Stimulated activated naive CD8-positive, alpha-beta T cell treated with anti-CD3 and anti-CD28 coated beads, Interleukin-15, Interleukin-2, amounts not matched to agents 100 ng/mL and 50 ng/mL, for 24 hours (primary cell): ENCODE results near the gene KAT2B.

Experiments
- H3K27ac Mint-ChIP-seq: one replicate; pipeline ENCODE4 v1.8.0; 2021; ENCODE audit warnings: mild to moderate bottlenecking, mixed read lengths
- H3K27me3 Mint-ChIP-seq: one replicate; pipeline ENCODE4 v1.8.0; 2021; ENCODE audit warnings: mixed read lengths
- H3K36me3 Mint-ChIP-seq: one replicate; pipeline ENCODE4 v1.8.0; 2021; ENCODE audit warnings: low read depth, mixed read lengths
- H3K4me1 Mint-ChIP-seq: one replicate; pipeline ENCODE4 v1.8.0; 2021; ENCODE audit warnings: low read depth, mixed read lengths
- H3K4me3 Mint-ChIP-seq: one replicate; pipeline ENCODE4 v1.8.0; 2021; ENCODE audit warnings: mild to moderate bottlenecking, mixed read lengths
- H3K9me3 Mint-ChIP-seq: one replicate; pipeline ENCODE4 v1.8.0; 2021; ENCODE audit warnings: mixed read lengths

KAT2B gene

GRCh38 chr3:20154078-20154477 lies 113.8 kb downstream of the KAT2B start:
- Mint-ChIP-seq H3K36me3 (peaks cover 45% of the 10 kb centered on the region), H3K4me3 (no peak overlapping the region), H3K27ac (no peak overlapping the region)

DNA sequence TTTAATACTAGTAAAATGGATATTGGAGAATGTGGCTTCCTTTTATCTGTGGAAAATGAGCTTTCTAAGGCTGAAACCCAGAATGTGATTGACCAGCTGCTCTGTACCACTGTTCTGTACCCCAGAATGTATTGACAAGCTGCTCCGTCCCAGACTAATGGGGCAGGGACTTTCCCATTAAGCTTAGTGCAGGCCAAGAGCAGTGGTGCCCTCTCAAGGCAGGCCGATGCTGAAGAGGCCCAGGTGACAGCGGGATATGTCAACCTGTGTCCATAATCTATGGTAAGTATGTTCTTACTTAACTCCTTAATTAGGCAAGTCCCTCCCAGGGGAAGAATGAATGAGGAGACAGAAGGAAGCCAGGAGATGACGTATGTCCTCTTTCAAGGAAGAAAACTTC lies 114.7 kb downstream of the KAT2B start:
- H3K36me3 Mint-ChIP-seq: peaks cover 46% of the 10 kb centered on the region
- H3K27ac Mint-ChIP-seq: no peak overlapping the region
- peaks cover 3% of the 10 kb centered on the region for H3K4me1 Mint-ChIP-seq
- no peak overlapping the region for H3K4me3 Mint-ChIP-seq
- H3K27me3 Mint-ChIP-seq: no peaks in the 10 kb centered on the region
- H3K9me3 Mint-ChIP-seq: no peaks in the 10 kb centered on the region

More at GRCh38 chr3:20154078-20154477, 113.8 kb downstream of the KAT2B start:
- Mint-ChIP-seq H3K27me3 (no peaks in the 10 kb centered on the region), H3K4me1 (no peaks in the 10 kb centered on the region), H3K9me3 (no peaks in the 10 kb centered on the region)

DNA sequence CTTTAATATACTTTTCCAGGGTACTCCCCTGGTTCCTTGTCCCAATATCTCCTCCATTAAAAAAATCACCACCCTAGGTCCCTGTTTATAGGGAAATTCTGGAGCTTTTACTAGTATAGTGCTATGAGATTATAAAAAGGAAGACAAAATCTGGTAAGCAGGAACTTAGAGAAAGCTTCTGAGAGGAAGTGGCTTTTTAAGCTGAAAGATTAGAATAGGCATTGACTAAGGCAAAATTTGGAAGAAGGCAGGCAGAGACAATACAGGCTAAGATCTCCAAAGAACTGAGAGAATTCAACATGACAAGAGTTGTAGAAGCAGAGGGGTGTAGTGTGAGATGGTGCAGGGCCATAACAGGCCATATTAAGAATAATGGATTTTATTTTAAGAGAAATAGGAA lies 120.0 kb downstream of the KAT2B start:
- Mint-ChIP-seq H3K4me3 (no peak overlapping the region), H3K36me3 (peaks cover 32% of the 10 kb centered on the region), H3K27me3 (no peaks in the 10 kb centered on the region), H3K9me3 (no peaks in the 10 kb centered on the region), H3K4me1 (peaks cover 20% of the 10 kb centered on the region), H3K27ac (no peak overlapping the region)

GRCh38 chr3:20161714-20162113 lies 121.5 kb downstream of the KAT2B start:
- peaks cover 40% of the 10 kb centered on the region for H3K36me3 Mint-ChIP-seq

GRCh38 chr3:20173844-20174410 lies 133.7 kb downstream of the KAT2B start:
- Mint-ChIP-seq H3K4me1 (no peaks in the 10 kb centered on the region), H3K36me3 (peaks cover 71% of the 10 kb centered on the region), H3K27me3 (no peaks in the 10 kb centered on the region)

More at GRCh38 chr3:20161714-20162113, 121.5 kb downstream of the KAT2B start:
- peaks cover 20% of the 10 kb centered on the region for H3K4me1 Mint-ChIP-seq
- no peak overlapping the region for H3K4me3 Mint-ChIP-seq
- H3K27me3 Mint-ChIP-seq: no peaks in the 10 kb centered on the region
- H3K27ac Mint-ChIP-seq: no peak overlapping the region
- no peaks in the 10 kb centered on the region for H3K9me3 Mint-ChIP-seq

DNA sequence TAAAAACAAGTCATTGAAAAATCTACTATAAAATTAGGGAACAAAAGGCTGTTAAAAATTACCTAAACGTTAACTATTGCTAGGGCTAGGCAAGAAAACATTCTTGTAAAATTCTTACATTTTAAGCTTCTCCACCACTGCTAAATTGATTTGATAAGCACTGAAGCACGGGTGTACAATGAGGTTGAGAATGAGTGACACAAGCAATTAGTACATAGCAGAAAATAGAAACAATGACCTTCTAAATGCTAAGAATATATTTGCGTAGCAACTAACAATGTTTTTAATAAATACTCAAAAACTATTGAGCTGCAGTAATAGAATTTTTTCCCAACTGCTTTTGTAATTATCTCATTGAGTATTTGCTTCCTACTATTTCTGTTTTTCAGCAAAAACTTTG lies 141.0 kb downstream of the KAT2B start:
- Mint-ChIP-seq H3K27ac (no peak overlapping the region), H3K4me1 (no peaks in the 10 kb centered on the region), H3K27me3 (no peaks in the 10 kb centered on the region), H3K36me3 (peaks cover 61% of the 10 kb centered on the region), H3K4me3 (no peak overlapping the region), H3K9me3 (no peaks in the 10 kb centered on the region)

More at GRCh38 chr3:20173844-20174410, 133.7 kb downstream of the KAT2B start:
- Mint-ChIP-seq H3K27ac (peak overlapping the region; percentile 12), H3K9me3 (no peaks in the 10 kb centered on the region), H3K4me3 (no peak overlapping the region)

DNA sequence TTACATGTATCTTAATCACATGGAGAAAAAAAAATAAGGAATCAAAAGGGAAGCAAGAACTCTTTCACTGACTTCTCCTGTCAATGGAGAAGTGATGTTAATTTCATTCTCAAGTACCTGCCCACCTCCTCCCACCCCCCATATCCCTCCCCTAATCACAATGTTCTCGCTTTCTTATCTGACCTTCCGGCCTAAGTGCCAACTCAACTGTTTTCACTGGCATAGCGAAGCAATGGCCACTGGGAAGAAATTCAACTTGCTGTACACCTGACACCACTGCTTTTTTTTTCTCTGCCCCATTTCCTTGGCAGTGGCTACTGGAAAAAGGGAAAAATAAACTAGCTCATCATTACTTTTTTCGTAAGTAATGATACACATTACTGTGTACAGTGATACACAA lies 142.0 kb downstream of the KAT2B start:
- Mint-ChIP-seq H3K36me3 (peaks cover 53% of the 10 kb centered on the region), H3K27ac (no peak overlapping the region), H3K27me3 (no peaks in the 10 kb centered on the region), H3K4me1 (no peaks in the 10 kb centered on the region), H3K9me3 (no peaks in the 10 kb centered on the region), H3K4me3 (no peak overlapping the region)

- H3K27ac Mint-ChIP-seq: no peak overlapping the region
- no peaks in the 10 kb centered on the region for H3K9me3 Mint-ChIP-seq
- H3K36me3 Mint-ChIP-seq: peaks cover 28% of the 10 kb centered on the region
- no peak overlapping the region for H3K4me3 Mint-ChIP-seq
- no peaks in the 10 kb centered on the region for H3K27me3 Mint-ChIP-seq
- no peaks in the 10 kb centered on the region for H3K4me1 Mint-ChIP-seq
These were observed 145.1 kb downstream of the KAT2B start for GRCh38 chr3:20185331-20185678.

DNA sequence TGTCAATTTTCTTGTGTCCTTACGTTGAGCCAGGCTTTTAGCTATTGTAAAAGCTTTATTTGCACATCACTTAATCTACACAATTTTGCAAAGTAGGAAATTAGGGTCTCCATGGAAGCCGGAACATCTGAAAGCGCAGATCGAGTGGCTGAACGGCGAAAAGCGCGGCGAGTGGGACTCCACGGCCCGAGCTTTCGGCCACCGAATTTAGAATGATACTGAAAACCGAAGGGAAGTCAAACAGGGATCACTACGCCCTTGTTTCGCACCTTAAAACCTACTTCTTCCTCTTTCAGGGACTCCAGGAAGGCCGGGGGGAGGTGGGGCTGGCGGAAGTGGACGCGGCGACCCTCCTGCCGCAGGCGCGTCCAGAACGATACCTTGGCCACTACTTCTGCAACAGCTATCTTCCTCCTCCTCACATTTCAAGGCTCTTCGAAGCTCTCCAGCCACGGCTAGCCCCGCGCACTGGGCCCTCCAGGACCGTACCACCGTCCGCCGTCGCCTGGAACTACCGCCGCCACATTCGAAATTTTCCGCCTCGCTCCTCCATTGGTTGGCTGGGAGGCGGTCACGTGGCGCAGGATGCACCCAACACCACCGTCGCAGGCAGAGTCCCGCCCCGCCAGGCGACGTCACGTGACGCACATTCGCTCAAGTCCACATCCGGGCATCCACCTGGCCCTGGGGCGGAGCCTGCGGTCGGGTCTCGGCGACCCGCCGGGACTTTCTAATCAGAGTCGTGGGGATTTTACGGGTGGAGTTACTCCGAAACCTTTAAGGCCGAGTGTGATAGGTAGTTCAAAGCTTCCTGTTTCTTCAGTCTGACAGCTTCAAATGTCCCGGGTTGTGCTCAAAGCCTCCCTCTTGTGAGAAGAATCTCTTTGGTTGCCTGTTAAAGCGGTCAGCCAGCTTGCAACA lies 145.7 kb downstream of the KAT2B start, which contains the start of gene SGO1:
Gene SGO1 (minus strand): TSS at position 528 of the 921 bp plus-strand sequence. CDS start 2,179 bp downstream, outside the sequence.
- Mint-ChIP-seq H3K4me3 (no peak within 1 kb of the TSS), H3K4me1 (no peaks in the 10 kb centered on the region), H3K27me3 (no peaks in the 10 kb centered on the region), H3K9me3 (no peaks in the 10 kb centered on the region), H3K36me3 (peaks cover 25% of the 10 kb centered on the region), H3K27ac (no peak within 1 kb of the TSS)

DNA sequence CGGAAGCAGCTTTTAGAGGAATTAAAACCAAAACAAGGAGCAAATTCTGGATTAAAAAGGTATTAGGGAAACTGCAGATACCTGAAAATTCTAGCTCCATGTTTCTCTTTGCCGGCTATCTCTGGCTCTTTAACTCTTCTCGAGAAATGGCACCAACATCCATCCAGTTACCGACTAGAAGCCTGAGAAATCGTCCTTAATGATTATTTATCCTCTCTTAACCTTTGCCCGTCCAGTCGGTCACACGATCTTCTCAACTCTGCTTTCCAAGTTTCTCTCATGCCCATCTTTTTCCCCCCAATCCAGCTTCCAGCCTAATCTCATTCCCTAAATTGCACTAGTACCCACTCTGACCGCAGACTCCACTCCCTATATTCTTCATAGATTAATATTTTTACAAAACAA lies 146.4 kb downstream of the KAT2B start:
- Mint-ChIP-seq H3K27me3 (no peaks in the 10 kb centered on the region), H3K4me3 (no peak overlapping the region), H3K9me3 (no peaks in the 10 kb centered on the region), H3K4me1 (no peaks in the 10 kb centered on the region), H3K27ac (no peak overlapping the region), H3K36me3 (peaks cover 20% of the 10 kb centered on the region)

DNA sequence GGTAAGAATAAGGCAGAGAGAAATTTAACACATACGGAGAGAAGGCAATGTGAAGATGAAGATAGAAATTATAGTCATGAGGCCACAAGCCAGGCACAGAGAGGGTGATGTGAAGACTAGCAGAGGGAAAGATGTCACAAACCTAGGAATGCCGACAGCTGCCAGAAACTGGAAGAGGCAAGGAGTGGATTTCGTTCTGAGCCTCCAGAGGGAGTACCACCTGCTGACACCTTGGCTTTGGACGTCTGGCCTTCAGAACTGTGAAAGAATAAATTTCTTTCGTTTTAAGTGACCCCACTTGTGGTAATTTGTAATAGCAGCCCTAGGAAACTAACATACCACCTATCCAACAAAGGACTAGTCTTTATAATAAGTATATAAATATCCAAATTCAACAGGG lies 150.7 kb downstream of the KAT2B start:
- no peak overlapping the region for H3K4me3 Mint-ChIP-seq
- H3K36me3 Mint-ChIP-seq: no peaks in the 10 kb centered on the region

GRCh38 chr3:20194793-20195460 lies 154.7 kb downstream of the KAT2B start:
- Mint-ChIP-seq H3K4me3 (no peak overlapping the region), H3K27me3 (no peaks in the 10 kb centered on the region), H3K9me3 (no peaks in the 10 kb centered on the region), H3K27ac (no peak overlapping the region), H3K36me3 (no peaks in the 10 kb centered on the region), H3K4me1 (peaks cover 4% of the 10 kb centered on the region)

More for the DNA sequence above, 150.7 kb downstream of the KAT2B start:
- no peaks in the 10 kb centered on the region for H3K27me3 Mint-ChIP-seq
- H3K9me3 Mint-ChIP-seq: no peaks in the 10 kb centered on the region
- H3K27ac Mint-ChIP-seq: no peak overlapping the region
- no peaks in the 10 kb centered on the region for H3K4me1 Mint-ChIP-seq

DNA sequence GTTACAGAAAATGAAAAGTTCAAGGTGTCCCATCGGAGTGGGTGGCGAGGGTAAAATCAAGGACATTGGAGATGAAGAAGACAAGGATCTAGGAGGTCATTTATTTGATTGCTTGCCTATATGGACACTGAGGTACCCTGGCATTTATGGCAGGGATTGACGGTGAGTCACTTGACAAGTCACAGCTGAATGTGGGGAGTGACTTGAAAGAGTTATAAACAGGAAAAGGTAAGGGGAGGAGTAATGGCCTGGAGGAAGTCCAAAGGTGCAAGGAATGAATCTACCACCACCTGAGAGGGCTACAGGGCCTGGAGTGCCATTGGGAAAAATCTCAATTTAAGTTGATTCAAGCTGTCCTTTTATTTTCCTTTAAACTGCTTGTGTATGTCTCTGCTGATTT lies 157.5 kb downstream of the KAT2B start:
- no peaks in the 10 kb centered on the region for H3K9me3 Mint-ChIP-seq
- H3K4me3 Mint-ChIP-seq: no peak overlapping the region
- H3K36me3 Mint-ChIP-seq: no peaks in the 10 kb centered on the region
- H3K27me3 Mint-ChIP-seq: no peaks in the 10 kb centered on the region
- no peak overlapping the region for H3K27ac Mint-ChIP-seq
- peaks cover 4% of the 10 kb centered on the region for H3K4me1 Mint-ChIP-seq

- Mint-ChIP-seq H3K36me3 (no peaks in the 10 kb centered on the region), H3K27ac (no peak overlapping the region), H3K27me3 (no peaks in the 10 kb centered on the region), H3K4me1 (peaks cover 4% of the 10 kb centered on the region), H3K4me3 (no peak overlapping the region), H3K9me3 (peaks cover 4% of the 10 kb centered on the region)
These were observed 160.9 kb downstream of the KAT2B start for GRCh38 chr3:20201143-20201542.
